Testis (tissue), 2 donors: ENCODE results near the gene MRPS17.
A peak's percentile ranks its signal among the peaks of the same experiment; 100 is the strongest.

Experiments used
- CTCF ChIP-seq, 3 experiments: fragments of 450-650 bp in 2 of 3; fragments of 200-600 bp in 1 of 3; sonication (generic) in 1 of 3; IDR thresholded peaks; one replicate each; pipeline ENCODE4 v1.5.1; 2016 to 2019; ENCODE audit warnings: antibody characterized with exemption in 3 of 3, mild to moderate bottlenecking in 2 of 3, moderate library complexity in 1 of 3
- POLR2A ChIP-seq: fragments of 450-650 bp; IDR thresholded peaks from one replicate; pipeline ENCODE4 v1.6.1; 2017; ENCODE audit warnings: antibody characterized with exemption, mild to moderate bottlenecking, moderate library complexity

GRCh38 chr7:55951637-55952351, at the start of gene MRPS17:
- peak in 1 of 3 experiments; percentile 9 for TF ChIP-seq CTCF (IDR thresholded peaks at IDR 0.05)
- TF ChIP-seq POLR2A, result no peak
